Lung (tissue), 16 donors: Measurements from ENCODE around the gene TAF1D. TPM values are rescaled to one million over a fixed set of nuclear protein-coding genes. Genes with fewer than 3 reads are reported as not detected.

Source experiments
- ATAC-seq: fragments of 200-7000 bp; cut with Tn5 transposase; one replicate; pipeline ENCODE4 v1.9.1; 2020; ENCODE audit warnings: moderate number of reproducible peaks; ENCODE audit not compliant: insufficient read depth, low FRiP score
- DNase-seq, 3 donors: peaks; one replicate each; pipeline ENCODE4 v3.0.0-alpha.2; 2013 to 2017
- H3K27ac ChIP-seq, 2 donors: one replicate each; pipeline ENCODE4 v1.5.1; 2013; ENCODE audit warnings: mild to moderate bottlenecking in 2 of 2, moderate library complexity in 2 of 2, control low read depth in 1 of 2, inconsistent platforms in 1 of 2, low read depth in 1 of 2, low read length in 1 of 2
- H3K27me3 ChIP-seq, 3 donors: one replicate each; pipeline ENCODE4 v1.5.1; 2013; ENCODE audit warnings: low read length in 2 of 3; ENCODE audit not compliant: control insufficient read depth in 3 of 3, insufficient read depth in 3 of 3
- H3K36me3 ChIP-seq, 4 donors: one replicate each; pipeline ENCODE4 v1.5.1; 2013; ENCODE audit warnings: low read length in 4 of 4, mild to moderate bottlenecking in 1 of 4, moderate library complexity in 1 of 4; ENCODE audit not compliant: control insufficient read depth in 4 of 4, insufficient read depth in 4 of 4
- H3K4me1 ChIP-seq, 5 donors: one replicate each; pipeline ENCODE4 v1.5.1; 2013; ENCODE audit warnings: low read length in 5 of 5, mild to moderate bottlenecking in 2 of 5, moderate library complexity in 1 of 5; ENCODE audit not compliant: control insufficient read depth in 5 of 5, insufficient read depth in 5 of 5
- H3K4me3 ChIP-seq: one replicate; pipeline ENCODE4 v1.5.1; 2013; ENCODE audit warnings: mild to moderate bottlenecking, control low read depth, moderate library complexity
- H3K9ac ChIP-seq, 2 donors: one replicate each; pipeline ENCODE4 v1.5.1; 2013; ENCODE audit warnings: low read length in 2 of 2, control low read depth in 1 of 2; ENCODE audit not compliant: insufficient read depth in 1 of 2
- H3K9me3 ChIP-seq, 4 donors: one replicate each; pipeline ENCODE4 v1.5.1; 2013; ENCODE audit warnings: low read length in 3 of 4, mild to moderate bottlenecking in 1 of 4, moderate library complexity in 1 of 4; ENCODE audit not compliant: control insufficient read depth in 4 of 4, insufficient read depth in 3 of 4
- CTCF ChIP-seq: IDR thresholded peaks from 2 replicates; pipeline ENCODE4 v1.5.1; 2012; ENCODE audit warnings: mild to moderate bottlenecking; ENCODE audit errors: control extremely low read depth, extremely low read depth
- WGBS, 2 donors: extraction: QIAGEN DNeasy Blood & Tissue Kit; methylation state at CpG; one replicate each; pipeline ENCODE4 v1.1.7; 2013; 5-methylcytosine and 5-hydroxymethylcytosine counted together
- long read RNA-seq, 5 donors: transcript quantifications; one replicate each; lab custom pipeline, GENCODE V29; 2026
- polyA plus RNA-seq, 2 donors: library from polyadenylated mRNA; stranded (reverse); fragments of 200-250 nt; gene quantifications; one replicate each; pipeline ENCODE4 v1.2.1, GENCODE V29; 2013
- total RNA-seq, 2 donors: library from RNA; depleted of rRNA in 1 of 2; stranded (reverse); fragments of >200 nt in 1 of 2; gene quantifications; one replicate each; pipeline ENCODE4 v1.2.1, GENCODE V29; 2014 to 2021
- donor health status: control.
- donor health status: control.
- donor health status: Bipolar disorder and iron deficiency.
- donor health status: healthy.
- donor health status: DM: yes; HTN: yes; CAD: no.

TAF1D gene
- 100 to 1,000 TPM in 1 of 2 donors, 10 to 100 TPM in 1; 70.6 to 315 TPM for total RNA-seq
- polyA plus RNA-seq, result 100 to 1,000 TPM in 1 of 2 donors, 10 to 100 TPM in 1; 58.1 to 226 TPM
- long read RNA-seq, donor 1, transcript TAF1D-203 (6 exons, 2,082 nt), result minor isoform, 6 of 125 reads
- long read RNA-seq, donor 1, transcript TAF1D-219 (5 exons, 656 nt), result major isoform, 7 of 125 reads
- long read RNA-seq, donor 1, partial matches to known transcripts, result 88 of 125 reads
- long read RNA-seq, donor 1, other reads (novel, unspliced or antisense), result 16 of 125 reads
- long read RNA-seq, donor 2, partial matches to known transcripts, result 81 of 85 reads
- long read RNA-seq, donor 2, other reads (novel, unspliced or antisense), result 0 of 85 reads
- long read RNA-seq, donor 3, partial matches to known transcripts, result 46 of 51 reads
- long read RNA-seq, donor 3, other reads (novel, unspliced or antisense), result 0 of 51 reads
- long read RNA-seq, donor 4, partial matches to known transcripts, result 21 of 31 reads
- long read RNA-seq, donor 4, other reads (novel, unspliced or antisense), result 0 of 31 reads
- long read RNA-seq, donor 5, partial matches to known transcripts, result 41 of 55 reads
- long read RNA-seq, donor 5, other reads (novel, unspliced or antisense), result 5 of 55 reads

GRCh38 chr11:93741094-93741881 is at the start of gene TAF1D, which contains the start of gene C11orf54:
Gene TAF1D (minus strand): TSS chr11:93741495. CDS start chr11:93739304, 2,191 bp downstream.
Gene C11orf54 (plus strand): TSS chr11:93741672. CDS start chr11:93747394, 5,722 bp downstream.
- DNase-seq, result peak; percentile 98 to 99 (median 99)
- WGBS, 2 donors, result 0% methylated on average over 65 of the region's 65 CpGs
- H3K27ac ChIP-seq, result peak within 1 kb of the TSS; percentile 97
- no peak for TF ChIP-seq CTCF
- peaks cover 4 to 36% (median 19%) of the 10 kb centered on the region in 4 donors for H3K36me3 ChIP-seq
- peak within 1 kb of the TSS; percentile 87 for H3K4me3 ChIP-seq
- peak within 1 kb of the TSS; percentile 92 to 97 for H3K9ac ChIP-seq
- no peaks in the 10 kb centered on the region for H3K27me3 ChIP-seq
- H3K4me1 ChIP-seq, result peaks cover 7 to 19% (median 12%) of the 10 kb centered on the region in 5 donors
- ATAC-seq, result peak; percentile 96
- no peaks in the 10 kb centered on the region for H3K9me3 ChIP-seq

GRCh38 chr11:93784935-93785360 is 43.7 kb upstream of the TAF1D start:
- Histone ChIP-seq H3K36me3 (peaks cover 2 to 17% (median 9%) of the 10 kb centered on the region in 4 donors), H3K4me3 (peak overlapping the region; percentile 96), H3K9me3 (no peaks in the 10 kb centered on the region), H3K27ac (peak overlapping the region; percentile 94 to 96), H3K4me1 (peaks cover 8 to 25% (median 16%) of the 10 kb centered on the region in 5 donors), H3K27me3 (no peaks in the 10 kb centered on the region), H3K9ac (peak overlapping the region; percentile 96 to 98)
- TF ChIP-seq CTCF, result no peak
- ATAC-seq (peak; percentile 0), DNase-seq (peak in 1 of 3 donors; percentile 40)
- WGBS, 2 donors, result 1% methylated on average over 13 of the region's 13 CpGs

- TF ChIP-seq CTCF, result peak; percentile 13
- peaks cover 0 to 12% (median 5%) of the 10 kb centered on the region in 4 donors for H3K36me3 ChIP-seq
- ATAC-seq (peak; percentile 100), DNase-seq (peak; percentile 94 to 98 (median 97))
- H3K9ac ChIP-seq, result peak within 1 kb of the TSS; percentile 96 to 98
- no peaks in the 10 kb centered on the region for H3K27me3 ChIP-seq
- 0% methylated on average over 72 of the region's 72 CpGs for WGBS, 2 donors
- peak within 1 kb of the TSS; percentile 94 to 96 for H3K27ac ChIP-seq
- peak within 1 kb of the TSS; percentile 96 for H3K4me3 ChIP-seq
- no peaks in the 10 kb centered on the region for H3K9me3 ChIP-seq
- H3K4me1 ChIP-seq, result peaks cover 8 to 25% (median 16%) of the 10 kb centered on the region in 5 donors
Measured at GRCh38 chr11:93784145-93784934, 43.0 kb upstream of the TAF1D start, which contains the start of gene MED17. Gene MED17 (plus strand): TSS chr11:93784282. CDS start chr11:93784514, 232 bp downstream.
